IPS-NIHi11 (cell line): ENCODE measurements around the gene VGLL4.
A peak's percentile ranks its signal among the peaks of the same experiment; 100 is the strongest.
"Not testable (repeated sequence)": the region's sequence is repeated elsewhere in the genome, so short reads cannot be mapped to it uniquely, and the experiment has no call there.

Experiments used
- DNase-seq: peaks from one replicate; pipeline ENCODE4 v3.0.0; 2012; ENCODE audit warnings: mixed read lengths, low spot score

The VGLL4 gene

GRCh38 chr3:11583638-11584046, 60.1 kb downstream of the VGLL4 start:
- no peak for DNase-seq

- no peak for DNase-seq
Observed at GRCh38 chr3:11583235-11583634, 60.5 kb downstream of the VGLL4 start.

DNA sequence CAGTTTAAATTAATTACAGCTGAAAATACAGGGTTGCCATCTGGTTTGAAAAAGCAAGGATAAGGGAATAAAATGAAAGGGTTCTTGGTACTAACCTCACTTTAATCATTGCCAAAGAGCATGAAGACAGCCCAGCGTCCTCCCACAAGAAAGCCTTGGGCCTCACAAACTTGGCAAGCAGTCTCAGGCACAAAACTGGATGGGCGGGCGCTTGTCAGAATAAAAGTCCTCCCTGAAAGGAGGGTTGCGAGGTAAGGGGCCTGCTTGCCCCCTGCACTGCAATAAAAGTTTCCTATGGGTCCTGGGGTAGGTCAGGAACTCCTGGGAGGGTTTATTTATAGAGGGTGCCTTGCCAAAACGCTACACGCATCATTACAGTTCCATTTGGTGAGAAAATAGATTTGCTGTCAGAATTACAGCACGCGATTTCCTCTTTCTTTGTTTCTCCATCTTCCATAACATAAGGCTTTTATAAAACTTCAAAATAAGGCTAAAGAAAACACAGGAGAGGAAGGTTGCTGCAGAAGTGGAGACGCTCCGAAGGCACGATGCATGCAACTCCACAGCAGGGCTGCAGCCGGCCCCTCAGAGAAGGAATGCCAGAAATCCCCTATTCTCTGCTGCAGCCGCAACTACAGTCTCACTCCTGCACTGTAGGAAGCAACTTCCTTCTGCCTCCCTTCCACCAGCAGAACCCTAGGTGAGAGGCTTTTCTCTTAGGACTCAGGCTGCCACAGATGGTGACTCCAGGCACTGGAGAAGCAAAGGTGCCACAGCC, 61.3 kb downstream of the VGLL4 start:
- peak; percentile 69 for DNase-seq

DNA sequence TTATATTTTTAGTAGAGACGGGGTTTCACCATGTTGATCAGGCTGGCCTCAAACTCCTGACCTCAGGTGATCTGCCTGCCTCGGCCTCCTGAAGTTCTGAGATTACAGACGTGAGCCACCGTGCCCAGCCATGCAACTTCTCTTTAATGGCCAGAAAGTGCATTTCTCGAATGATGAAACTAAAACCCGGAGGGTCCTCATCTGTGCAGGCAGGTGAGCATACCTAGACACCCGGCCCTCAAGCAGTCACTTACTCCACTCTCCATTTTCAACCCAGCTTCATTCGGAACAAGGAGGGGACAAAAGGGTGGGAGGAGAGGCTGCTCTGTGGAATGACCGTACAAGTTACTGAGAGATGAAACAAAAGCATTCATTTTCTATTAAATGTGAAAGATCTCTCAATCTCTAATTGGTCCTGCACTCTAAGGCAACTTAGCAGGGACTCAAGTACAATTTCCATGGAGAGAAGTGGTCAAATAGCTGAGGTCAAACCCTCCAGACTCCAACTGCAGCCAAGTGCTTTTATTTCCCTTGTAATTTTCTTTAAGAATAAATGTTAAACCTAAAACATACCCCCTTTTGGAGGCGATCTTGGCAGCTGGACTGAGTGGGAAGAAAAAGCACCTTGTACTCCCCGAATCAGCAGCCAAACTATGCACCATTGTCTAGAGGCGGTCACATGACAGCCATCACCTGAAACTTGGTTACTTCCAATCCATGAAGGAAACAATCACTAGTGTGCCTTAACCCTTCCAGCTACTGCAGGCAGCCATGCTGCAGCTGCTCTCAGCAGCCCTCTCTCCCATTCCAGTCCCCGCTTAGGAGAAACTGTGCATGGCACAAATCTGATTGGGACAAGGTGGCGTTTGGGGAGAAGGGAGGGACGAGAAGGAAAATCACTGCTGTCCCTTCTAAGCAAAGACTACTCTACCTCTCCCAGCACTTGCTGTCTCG, 62.2 kb downstream of the VGLL4 start:
- DNase-seq = no peak

GRCh38 chr3:11580645-11581044, 63.1 kb downstream of the VGLL4 start:
- DNase-seq = no peak

- DNase-seq = no peak
Observed at GRCh38 chr3:11578169-11578568, 65.5 kb downstream of the VGLL4 start.

DNA sequence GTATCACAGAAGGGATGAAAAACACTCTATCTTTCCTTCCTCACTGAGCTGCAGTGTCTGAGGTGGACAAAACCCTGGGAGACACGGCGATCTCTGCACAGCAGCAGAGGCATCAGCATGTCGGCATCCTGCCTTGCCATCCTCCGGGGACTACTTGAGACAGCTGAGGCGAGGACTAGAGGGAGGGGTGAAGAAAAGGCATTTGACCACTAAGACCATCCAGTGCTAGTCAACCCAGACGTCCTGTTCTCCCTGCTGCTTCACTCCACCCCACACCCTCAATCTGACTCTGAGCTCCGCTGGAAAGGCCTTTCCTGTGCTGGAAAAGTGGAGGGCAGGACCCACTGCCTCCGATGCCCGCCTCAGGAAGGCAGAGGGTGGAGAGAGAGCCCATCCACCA, 67.3 kb downstream of the VGLL4 start:
- no peak for DNase-seq

DNA sequence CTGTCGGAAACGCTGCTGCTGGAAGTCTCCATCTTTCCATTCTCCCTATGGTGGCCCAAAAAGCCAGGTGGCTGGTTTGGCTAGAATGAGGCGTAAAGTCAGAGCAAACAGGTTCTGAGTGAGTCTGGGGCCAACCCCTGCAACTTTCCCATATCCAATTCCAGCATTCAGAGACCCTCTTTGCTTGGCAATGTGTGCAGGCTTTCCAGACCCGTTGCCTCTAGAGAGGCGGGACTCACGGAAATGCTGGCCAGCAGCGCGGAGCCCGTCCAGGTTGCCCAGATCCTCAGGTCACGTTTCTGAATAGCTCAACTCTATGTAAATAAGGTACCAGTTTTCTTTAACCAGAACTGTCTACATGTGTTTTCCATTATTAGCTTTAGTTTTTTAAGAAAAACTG, 68.0 kb downstream of the VGLL4 start:
- DNase-seq = no peak

DNA sequence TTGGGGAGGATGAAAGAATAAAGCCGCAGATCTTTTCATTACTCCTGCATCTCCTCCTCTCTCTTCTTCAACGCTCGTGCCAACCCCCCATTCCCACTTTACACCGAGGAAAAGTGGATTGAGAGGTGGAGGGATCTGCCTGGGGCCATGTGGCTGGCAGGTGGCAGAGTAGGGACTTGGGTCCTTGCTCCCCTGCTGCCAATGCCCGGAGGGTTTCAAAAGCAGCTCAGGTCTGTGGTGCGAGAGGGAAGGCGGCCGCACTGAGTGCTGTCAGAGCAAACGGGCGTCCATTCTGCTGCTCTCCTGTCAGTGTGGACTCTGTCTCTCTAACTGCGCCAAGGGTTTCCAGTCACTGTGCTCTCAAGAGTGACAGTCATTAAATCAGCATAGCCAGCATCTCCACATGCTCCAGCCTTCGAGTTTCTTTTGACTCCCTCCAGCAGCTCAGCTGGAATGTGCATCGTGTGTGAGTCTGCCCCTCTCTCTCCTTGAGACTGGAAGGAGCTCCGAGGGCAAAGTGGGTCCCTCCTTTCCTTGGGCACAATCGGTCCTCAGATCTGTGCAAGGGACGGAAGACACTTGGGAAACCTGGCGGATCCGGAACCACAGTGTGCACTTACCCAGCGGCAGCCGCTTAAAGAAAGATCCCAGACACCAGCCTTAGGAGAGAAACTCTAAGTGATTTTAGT, 68.6 kb downstream of the VGLL4 start:
- no peak for DNase-seq

- DNase-seq = not testable (repeated sequence)
Observed at GRCh38 chr3:11572660-11573059, 71.1 kb downstream of the VGLL4 start.

DNA sequence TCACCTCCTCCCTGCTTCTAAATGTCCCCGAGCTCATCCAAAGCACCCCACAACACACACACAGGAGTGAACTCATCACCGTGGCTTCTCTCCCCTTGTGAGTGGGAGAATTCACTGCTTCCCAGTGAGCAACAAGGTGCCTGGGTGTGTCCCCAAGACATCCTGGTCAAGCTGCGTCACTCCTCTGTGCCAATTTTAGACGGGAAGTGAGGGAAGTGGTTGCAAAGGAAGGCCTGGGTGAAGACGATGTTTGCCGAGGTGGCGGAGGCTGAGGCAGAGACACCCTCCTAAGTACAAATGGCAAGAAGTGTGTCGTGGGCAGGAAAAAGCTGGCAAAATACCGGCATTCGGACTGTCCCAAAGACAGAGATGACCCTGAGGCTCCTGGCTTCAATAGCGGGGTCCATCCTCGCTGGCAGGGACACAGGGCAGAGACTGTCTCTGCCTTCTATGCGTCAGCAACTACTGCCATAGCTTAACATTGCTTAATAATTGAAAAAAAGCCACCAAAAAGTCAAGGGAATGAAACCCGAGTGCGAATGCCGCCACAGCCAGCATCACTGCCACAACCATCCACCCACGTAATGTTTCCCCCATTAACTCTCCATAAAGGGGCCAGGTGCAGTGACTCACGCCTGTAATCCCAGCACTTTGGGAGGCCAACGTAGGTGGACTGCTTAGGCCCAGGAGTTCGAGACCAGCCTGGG, 72.8 kb downstream of the VGLL4 start:
- DNase-seq = no peak

- no peak for DNase-seq
Observed at GRCh38 chr3:11570251-11570650, 73.5 kb downstream of the VGLL4 start.

GRCh38 chr3:11569156-11569741, 74.5 kb downstream of the VGLL4 start:
- no peak for DNase-seq

- DNase-seq = no peak
Observed at GRCh38 chr3:11568503-11569155, 75.1 kb downstream of the VGLL4 start.

DNA sequence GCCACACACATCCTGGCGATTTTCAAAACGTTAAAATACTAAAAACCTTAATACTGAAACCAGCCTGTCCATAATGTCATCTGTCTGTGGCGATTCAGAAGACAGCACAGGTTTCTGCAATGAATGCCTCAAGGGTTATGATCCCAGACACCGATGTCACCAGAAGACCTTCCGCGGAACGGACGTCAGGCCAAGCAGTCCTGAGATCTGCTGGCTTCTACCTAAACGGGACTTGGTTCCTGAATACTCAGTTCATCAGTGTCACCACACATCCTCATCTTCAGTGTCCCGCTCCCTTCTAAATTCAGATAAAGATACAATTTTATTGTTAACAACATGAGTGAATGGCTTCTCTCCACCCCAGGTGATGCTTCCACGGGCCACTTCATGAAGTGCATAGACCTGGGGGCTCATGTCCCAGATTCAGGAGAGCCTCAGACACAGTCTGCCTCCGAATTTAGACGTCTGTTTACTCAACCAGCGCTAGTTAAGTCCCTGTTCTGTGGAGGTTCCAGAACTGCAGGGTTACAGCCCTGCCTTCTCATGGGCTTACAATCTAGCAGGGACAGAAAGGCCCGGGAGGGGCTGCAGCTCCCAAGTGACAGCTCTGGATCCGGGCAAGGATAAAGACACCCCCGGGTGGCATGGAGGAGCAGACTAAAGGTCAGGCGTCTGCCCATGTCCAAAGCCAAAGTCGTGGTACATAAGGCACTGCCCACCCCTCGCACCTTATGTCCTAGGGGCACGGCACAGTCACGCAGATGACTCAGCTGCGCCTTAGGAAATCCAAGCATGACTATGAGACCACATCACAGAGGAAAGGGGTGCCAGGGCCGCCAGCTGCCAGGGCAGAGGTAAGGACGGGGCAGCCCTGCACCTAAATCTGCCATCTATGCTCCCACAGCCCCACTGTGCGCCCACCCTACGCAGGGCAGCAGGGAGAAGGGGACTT, 75.9 kb downstream of the VGLL4 start:
- DNase-seq = no peak

- peak; percentile 65 for DNase-seq
Observed at GRCh38 chr3:11566916-11567315, 76.8 kb downstream of the VGLL4 start.

DNA sequence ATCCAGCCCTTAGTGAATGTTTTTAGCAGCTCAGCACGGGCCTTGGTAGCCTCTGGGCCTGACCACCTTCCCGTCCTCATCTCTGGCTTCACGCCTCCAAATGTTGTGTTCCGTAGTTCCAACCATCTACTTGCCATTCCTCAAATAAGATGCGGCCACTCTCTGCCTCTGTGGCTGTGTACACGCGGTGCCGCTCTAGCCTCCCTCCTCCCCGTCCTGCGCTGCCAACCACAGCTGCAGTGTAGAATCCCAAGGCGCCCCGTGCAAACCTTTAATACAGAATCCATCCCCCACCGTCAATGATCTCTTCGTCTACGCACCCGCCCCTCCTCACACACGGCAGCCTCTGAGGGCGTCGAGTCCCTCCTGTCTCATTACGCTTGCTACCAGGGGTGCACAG, 77.2 kb downstream of the VGLL4 start:
- DNase-seq = no peak

DNA sequence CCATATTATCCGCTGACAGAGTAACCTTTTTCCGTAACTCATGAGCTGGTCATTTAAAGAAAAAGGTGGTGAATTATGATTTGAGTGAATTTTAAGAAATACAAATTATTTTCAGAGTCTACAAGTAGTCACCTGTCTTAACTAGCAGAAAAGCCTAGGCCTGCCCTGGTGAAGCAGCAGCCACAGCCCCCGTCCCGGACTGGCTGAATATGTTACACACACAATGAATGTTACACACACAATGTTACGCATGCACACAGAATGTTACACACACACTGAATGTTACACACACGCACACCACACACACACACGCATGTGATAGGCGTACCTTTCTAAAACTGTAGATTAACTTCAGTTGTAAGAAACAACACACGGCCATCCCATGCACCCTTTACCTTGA, 77.8 kb downstream of the VGLL4 start:
- no peak for DNase-seq

GRCh38 chr3:11565492-11565891, 78.2 kb downstream of the VGLL4 start:
- no peak for DNase-seq

DNA sequence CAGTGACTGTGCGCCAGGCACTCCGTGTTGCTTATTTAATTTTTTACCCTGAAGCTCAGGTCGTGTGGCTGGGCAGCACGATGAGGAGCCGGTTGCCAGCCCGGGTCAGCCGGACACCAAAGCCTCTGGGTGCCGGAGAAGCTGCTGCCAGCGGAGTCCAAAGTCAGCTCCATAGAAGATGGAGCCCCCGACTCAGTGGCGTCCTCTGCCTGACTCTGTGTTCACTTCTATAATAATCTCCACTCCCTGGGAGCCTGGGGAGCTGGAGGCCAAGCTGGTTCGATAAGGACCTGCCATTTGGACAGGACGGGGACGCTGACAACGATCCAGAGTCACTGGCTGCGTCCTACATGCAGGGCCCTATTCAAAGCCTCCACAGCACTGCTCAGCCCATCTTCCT, 78.6 kb downstream of the VGLL4 start:
- DNase-seq = no peak
